ELF-1 (cell line): ENCODE measurements around the gene MISFA.
"Not testable (repeated sequence)": the region's sequence is repeated elsewhere in the genome, so short reads cannot be mapped to it uniquely, and the experiment has no call there.

Source experiments
- DNase-seq: peaks from one replicate; pipeline ENCODE4 v3.0.0-alpha.2; 2016; ENCODE audit warnings: low read depth, low spot score

MISFA gene

GRCh38 chr11:18599739-18600230, at the start of gene MISFA:
TSS of gene MISFA (plus strand) at chr11:18599789. CDS start at chr11:18599929, 140 bp downstream.
- no peak for DNase-seq

GRCh38 chr11:18563090-18563730, 36.4 kb upstream of the MISFA start:
- no peak for DNase-seq

- DNase-seq, result no peak
Observed at GRCh38 chr11:18564149-18564548, 35.4 kb upstream of the MISFA start.

DNA sequence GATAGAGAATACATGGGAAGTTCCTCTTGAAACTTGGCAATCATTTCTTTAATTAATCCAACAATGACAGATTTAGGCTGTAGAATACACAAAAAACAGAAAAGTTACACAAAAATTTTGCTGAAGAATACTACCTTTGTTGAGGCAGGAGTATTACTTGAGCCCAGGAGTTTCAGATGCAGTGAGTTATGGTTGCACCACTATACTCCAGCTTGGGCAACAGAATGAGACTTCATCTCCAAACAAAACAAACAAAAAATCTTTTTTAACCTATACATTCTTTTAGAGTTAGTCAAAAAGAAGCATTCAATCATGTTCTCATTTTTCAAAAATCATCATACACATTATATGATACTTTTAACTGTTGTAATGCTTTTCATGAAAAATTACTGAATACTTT, 33.2 kb upstream of the MISFA start:
- no peak for DNase-seq

DNA sequence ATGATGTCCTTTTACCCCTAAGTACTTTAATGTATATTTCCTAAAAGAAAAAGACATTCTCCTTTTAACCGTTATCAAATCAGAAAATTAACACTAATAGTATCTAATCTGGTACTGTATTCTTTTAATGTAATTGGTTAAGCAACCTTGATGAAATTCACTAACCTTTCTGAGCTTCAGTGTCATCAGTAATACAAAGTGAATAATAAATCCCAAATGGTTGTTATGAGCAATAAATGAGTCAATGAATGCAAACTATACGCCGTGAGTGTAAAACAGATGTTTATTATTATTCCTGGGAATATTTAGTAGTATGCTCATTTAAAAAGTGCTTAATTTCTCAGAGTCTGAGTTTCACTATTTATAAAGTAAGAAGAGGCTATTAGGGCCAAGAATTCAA, 32.5 kb upstream of the MISFA start:
- no peak for DNase-seq

DNA sequence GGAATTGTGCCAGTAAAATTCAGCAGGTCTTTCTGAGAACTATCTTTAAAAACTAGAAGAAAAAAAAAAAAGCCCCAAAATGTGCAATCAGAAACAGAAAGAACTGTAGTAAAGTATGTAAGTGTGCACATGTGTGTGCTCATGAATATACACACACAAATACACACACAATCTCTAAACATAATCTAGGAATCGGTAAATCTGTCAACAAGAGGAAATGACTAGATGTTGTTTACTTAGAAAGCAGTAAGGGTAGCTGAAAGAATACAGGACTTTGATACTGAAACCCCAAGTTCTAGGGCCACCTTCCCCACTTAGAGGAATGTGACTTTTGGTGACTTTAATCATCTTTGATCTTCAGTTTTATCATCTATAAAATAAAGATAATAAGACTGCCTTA, 24.2 kb upstream of the MISFA start:
- no peak for DNase-seq

DNA sequence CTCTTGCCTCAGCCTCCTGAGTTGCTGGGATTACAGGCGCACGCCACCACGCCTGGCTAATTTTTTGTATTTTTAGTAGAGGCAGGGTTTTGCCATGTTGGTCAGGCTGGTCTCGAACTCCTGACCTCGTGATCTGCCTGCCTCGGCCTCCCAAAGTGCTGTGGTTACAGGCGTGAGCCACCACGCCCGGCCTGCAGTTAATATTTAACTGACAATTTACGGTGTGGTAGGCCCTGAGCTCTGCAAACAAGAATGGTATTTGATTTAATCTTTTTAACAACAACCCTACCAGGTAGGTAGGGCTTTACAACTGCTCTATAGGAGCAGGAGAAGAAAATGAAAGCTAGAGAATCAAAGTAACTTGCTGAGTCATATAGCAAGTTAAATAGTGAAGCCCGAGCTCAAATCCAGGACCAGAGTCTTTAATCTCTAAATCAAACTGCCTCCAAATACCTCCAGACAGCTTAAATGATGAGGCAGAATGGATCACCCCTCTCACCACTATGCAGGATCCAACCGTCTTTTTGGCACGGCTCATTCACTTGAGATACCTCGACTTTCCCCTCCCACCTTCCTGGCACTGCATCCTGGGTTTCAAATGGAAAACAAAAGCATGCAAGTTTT, 20.5 kb upstream of the MISFA start:
- peak; percentile 5 for DNase-seq

- DNase-seq, result no peak
Observed at GRCh38 chr11:18580113-18580766, 19.3 kb upstream of the MISFA start.

GRCh38 chr11:18581825-18582224, 17.8 kb upstream of the MISFA start:
- DNase-seq, result no peak

- peak; percentile 93 for DNase-seq
Observed at GRCh38 chr11:18588297-18589252, 11.0 kb upstream of the MISFA start, which contains the start of gene UEVLD. TSS of gene UEVLD (minus strand) at chr11:18588734. CDS start at chr11:18588654, 80 bp downstream.

DNA sequence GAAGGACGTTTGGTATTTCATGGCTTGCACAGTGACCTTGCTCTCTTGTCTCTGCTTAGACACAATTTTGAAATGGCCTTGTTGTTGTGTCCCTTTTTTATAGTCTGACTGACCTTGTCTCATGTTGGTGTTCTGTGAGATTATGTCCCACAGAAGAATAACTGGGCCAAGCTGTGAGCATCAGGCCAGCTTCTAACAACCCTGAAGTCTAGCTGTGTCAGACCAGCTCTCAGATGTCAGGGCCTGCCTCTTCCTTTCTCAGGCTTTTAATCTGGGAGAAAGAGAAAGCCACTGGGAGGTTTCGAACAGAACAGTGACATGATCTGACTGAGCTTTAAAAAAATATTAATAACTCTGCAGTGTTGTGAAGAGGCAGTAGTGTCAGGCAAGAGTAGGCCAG, 9.0 kb upstream of the MISFA start:
- no peak for DNase-seq

DNA sequence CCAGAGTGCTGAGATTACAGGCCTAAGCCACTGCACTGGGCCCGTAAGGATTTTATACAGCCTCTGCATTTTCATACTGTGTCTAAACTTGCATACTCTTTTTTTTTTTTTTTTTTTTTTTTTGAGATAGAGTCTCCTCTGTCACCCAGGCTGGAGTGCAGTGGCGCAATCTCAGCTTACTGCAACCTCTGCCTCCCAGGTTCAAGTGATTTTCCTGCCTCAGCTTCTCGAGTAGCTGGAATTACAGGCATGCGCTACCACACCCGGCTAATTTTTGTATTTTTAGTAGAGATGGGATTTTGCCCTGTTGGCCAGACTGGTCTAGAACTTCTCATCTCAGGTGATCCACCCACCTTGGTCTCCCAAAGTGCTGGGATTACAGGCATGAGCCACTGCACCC, 5.5 kb upstream of the MISFA start:
- not testable (repeated sequence) for DNase-seq

- DNase-seq, result no peak
Observed at GRCh38 chr11:18594999-18595749, 4.4 kb upstream of the MISFA start.

GRCh38 chr11:18600915-18601569, 1.5 kb downstream of the MISFA start:
- no peak for DNase-seq

DNA sequence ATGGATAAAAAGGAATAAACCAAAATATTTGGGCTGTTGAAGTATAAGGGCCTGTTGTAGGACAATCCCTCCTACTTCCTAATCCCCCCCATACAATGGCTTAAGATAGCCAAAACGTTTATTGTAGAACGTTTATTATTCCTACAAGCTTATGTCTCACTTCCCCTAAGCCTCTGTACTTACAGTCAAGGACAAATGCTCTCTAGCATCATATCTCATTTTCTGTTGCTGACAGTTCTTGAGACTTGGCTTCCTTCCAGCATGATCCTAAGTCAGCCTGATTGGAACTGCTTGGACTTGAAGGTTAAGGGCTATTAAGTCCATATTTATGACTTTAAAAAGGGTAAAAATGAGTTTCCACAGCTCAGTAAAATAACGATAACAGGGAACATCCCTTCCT, 8.8 kb downstream of the MISFA start:
- no peak for DNase-seq

- DNase-seq, result no peak
Observed at GRCh38 chr11:18611196-18611595, 11.6 kb downstream of the MISFA start.

GRCh38 chr11:18612394-18612793, 12.8 kb downstream of the MISFA start:
- DNase-seq, result no peak

GRCh38 chr11:18614667-18615066, 15.1 kb downstream of the MISFA start:
- DNase-seq, result no peak

DNA sequence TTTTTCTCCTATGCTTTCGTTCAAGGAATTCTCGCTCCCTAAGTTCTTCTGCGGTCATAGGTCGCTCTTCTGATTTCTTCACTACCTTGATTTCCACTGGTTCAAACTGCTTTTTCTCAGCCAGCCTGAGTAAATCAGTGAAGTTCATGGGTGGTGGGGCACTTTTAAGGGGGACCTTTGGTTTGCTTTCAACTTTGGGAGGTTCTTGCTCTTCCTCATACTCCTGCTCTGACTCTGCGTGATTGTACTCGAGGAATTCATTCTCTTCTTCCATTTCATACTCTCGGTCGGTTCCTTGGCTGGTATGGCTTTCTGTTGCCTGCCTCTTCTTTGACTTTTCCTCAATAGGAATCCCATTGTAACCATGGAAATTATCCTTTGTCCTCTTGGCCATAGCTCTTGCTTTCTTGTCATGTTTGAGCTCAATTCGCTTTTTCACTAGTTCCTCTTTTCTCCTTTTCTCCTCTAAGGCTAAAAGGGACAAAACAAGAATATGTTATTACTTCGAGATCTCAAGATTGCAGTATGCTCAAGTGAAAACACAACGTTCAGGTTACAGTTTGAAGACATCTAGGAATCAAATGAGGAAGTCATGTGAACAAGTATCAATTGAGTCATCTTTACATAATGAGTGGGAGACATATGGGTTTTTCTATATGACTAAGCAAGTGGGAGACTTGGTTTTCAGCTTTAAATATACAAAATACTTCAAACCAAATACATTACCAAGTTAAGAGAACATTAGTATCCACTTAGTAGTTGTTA, 16.2 kb downstream of the MISFA start:
- DNase-seq, result no peak
